ENCODE data around the gene FARS2.
A peak's percentile ranks its signal among the peaks of the same experiment; 100 is the strongest.

FARS2 gene

DNA sequence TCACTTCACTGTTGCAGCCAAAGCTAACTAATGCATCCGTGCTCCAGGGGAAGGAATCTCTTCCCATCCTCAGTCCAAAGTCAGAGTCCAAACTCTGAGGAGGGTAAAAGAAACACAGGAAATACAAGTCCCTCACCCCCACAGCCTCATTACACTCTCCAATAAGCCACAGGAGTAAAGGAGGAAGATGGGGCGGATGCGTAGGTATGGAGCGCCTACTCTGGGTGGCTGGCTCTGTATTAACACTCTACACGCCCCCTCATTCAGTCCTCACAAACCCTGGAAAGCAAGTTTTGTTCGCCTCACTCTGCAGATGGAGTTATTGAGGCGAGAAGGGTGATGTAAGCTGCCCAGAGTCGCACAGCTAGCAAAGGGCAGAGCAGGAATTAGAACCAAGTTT lies 502.6 kb downstream of the FARS2 start:
- H3K27ac Mint-ChIP-seq: peak overlapping the region; percentile 19 to 76 (median 71)
- TF ChIP-seq, protein P1, sequence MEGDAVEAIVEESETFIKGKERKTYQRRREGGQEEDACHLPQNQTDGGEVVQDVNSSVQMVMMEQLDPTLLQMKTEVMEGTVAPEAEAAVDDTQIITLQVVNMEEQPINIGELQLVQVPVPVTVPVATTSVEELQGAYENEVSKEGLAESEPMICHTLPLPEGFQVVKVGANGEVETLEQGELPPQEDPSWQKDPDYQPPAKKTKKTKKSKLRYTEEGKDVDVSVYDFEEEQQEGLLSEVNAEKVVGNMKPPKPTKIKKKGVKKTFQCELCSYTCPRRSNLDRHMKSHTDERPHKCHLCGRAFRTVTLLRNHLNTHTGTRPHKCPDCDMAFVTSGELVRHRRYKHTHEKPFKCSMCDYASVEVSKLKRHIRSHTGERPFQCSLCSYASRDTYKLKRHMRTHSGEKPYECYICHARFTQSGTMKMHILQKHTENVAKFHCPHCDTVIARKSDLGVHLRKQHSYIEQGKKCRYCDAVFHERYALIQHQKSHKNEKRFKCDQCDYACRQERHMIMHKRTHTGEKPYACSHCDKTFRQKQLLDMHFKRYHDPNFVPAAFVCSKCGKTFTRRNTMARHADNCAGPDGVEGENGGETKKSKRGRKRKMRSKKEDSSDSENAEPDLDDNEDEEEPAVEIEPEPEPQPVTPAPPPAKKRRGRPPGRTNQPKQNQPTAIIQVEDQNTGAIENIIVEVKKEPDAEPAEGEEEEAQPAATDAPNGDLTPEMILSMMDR (IDR thresholded peaks at IDR 0.05; ENCODE audit: unreplicated experiment in 3 of 3): no peak
- no peak overlapping the region for H3K4me3 Mint-ChIP-seq
- peaks cover 11% of the 10 kb centered on the region for H3K9me3 Mint-ChIP-seq
- no peaks in the 10 kb centered on the region for H3K27me3 Mint-ChIP-seq (ENCODE audit: low read depth)
- H3K4me1 Mint-ChIP-seq: peaks cover 61% of the 10 kb centered on the region
- H3K36me3 Mint-ChIP-seq (ENCODE audit: low read depth): peaks cover 6% of the 10 kb centered on the region

DNA sequence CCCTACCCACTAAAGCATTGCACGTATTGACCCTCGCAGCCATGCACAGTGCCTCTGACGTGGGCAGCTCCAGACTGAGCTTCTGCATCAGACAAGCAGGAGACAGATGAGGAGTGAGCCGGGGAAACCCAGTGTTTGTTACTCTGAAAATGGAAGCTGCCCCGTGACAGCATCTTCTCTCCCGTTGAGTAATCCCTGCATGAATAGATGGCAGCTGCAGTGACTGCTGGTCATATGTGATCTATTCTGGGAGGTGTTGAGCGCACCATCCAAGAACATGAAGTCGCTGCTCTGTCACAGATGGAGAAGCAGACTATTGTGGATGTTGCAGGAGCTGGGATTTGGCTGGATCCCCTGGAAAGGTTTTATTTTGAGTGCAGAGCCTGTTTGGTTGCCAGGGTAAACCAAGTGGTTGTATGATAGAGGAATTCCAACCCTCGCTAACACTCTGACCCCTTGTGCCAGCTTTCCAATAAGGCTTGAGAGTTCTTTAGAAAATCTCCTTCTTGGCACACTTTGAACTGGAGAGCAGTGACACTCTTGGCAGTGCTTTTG lies 503.2 kb downstream of the FARS2 start:
- H3K4me3 Mint-ChIP-seq: peak overlapping the region in 1 of 3 experiments; percentile 55
- H3K9me3 Mint-ChIP-seq: peaks cover 14% of the 10 kb centered on the region
- peaks cover 62% of the 10 kb centered on the region for H3K4me1 Mint-ChIP-seq
- TF ChIP-seq, protein P1 (IDR thresholded peaks at IDR 0.05; ENCODE audit: unreplicated experiment in 3 of 3): no peak
- peaks cover 7% of the 10 kb centered on the region for H3K36me3 Mint-ChIP-seq (ENCODE audit: low read depth)
- no peaks in the 10 kb centered on the region for H3K27me3 Mint-ChIP-seq (ENCODE audit: low read depth)
- H3K27ac Mint-ChIP-seq: peak overlapping the region; percentile 38 to 76 (median 71)

DNA sequence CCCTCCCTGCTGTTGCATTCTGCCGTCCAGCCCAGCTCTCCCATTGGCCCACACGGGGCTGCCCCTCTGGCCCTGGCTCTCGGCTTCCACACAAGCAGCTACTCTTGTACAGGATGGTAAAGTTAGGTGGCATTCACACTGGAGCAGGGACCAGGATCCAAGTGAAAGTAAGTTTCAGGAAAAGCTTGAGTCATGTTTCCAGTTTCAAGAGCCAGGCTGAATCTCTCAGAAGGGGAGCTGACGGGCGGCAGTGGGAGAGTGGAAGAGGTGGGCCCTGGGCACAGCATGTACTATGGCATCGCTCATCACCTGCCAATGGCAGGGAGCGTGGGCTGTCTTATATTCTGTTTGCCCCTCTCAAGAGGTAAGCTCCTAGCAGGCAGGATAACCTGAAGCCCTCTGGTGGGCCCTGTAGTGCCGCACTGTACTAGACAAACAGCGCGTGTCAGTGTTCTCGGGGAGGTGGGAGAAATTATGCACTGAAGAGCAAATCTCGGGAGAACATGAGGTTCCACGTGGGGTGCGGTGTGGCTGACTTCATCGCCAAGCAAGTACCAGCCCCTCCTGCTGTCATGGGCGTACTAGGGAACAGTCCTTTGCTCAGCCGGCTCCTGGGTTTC lies 503.9 kb downstream of the FARS2 start:
- Mint-ChIP-seq H3K27me3 (ENCODE audit: low read depth) (no peaks in the 10 kb centered on the region), H3K4me1 (peaks cover 66% of the 10 kb centered on the region), H3K4me3 (no peak overlapping the region), H3K36me3 (ENCODE audit: low read depth) (peaks cover 7% of the 10 kb centered on the region), H3K27ac (peak overlapping the region in 1 of 3 experiments; percentile 71), H3K9me3 (peaks cover 14% of the 10 kb centered on the region)
- TF ChIP-seq, protein P1 (IDR thresholded peaks at IDR 0.05; ENCODE audit: unreplicated experiment in 3 of 3): no peak

DNA sequence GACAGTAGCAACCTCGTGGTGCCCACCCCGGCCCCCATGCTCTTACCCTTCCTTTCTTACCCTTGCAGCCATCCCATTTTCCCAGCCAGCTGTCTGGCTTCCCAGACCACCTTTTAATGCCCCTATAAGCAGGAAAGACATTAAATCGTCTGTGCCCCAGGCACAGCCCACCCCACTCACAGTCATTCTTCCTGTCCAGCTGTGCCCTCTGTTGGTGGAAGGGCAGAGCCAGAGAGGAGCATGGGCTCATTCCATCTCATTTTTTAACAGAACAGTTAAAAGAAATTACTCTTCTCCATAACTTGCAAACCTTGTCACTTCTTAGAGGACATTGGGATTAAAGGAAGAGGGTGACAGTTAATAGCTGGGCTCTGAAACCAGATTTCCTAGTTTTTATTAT lies 504.9 kb downstream of the FARS2 start:
- no peaks in the 10 kb centered on the region for H3K27me3 Mint-ChIP-seq (ENCODE audit: low read depth)
- TF ChIP-seq, protein P1 (IDR thresholded peaks at IDR 0.05; ENCODE audit: unreplicated experiment in 3 of 3): no peak
- peaks cover 57% of the 10 kb centered on the region for H3K4me1 Mint-ChIP-seq
- peaks cover 14% of the 10 kb centered on the region for H3K9me3 Mint-ChIP-seq
- no peak overlapping the region for H3K4me3 Mint-ChIP-seq
- peaks cover 7% of the 10 kb centered on the region for H3K36me3 Mint-ChIP-seq (ENCODE audit: low read depth)
- H3K27ac Mint-ChIP-seq: peak overlapping the region in 1 of 3 experiments; percentile 7

DNA sequence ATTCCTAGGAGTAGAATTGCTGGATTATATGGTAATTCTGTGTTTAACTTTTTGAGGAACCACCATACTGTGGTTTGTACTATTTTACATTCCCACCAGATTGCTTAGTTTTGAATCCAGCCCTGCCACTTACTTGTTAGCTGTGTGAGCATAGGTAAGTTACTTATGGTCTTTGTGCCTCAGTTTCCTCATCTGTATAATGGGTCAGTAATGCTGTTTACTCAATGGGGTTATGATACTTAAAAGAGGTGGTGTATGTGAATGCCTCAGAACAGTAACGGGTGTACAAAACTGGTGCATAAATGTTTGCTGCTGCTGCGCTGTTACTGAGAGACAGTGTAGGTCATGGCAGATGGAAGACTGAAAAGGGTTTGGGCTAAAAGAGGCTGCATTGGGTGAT lies 506.2 kb downstream of the FARS2 start:
- Mint-ChIP-seq H3K27me3 (ENCODE audit: low read depth) (no peaks in the 10 kb centered on the region), H3K27ac (no peak overlapping the region), H3K9me3 (peaks cover 14% of the 10 kb centered on the region), H3K36me3 (ENCODE audit: low read depth) (peaks cover 7% of the 10 kb centered on the region), H3K4me1 (peaks cover 44% of the 10 kb centered on the region), H3K4me3 (no peak overlapping the region)
- TF ChIP-seq, protein P1 (IDR thresholded peaks at IDR 0.05; ENCODE audit: unreplicated experiment in 3 of 3): no peak

DNA sequence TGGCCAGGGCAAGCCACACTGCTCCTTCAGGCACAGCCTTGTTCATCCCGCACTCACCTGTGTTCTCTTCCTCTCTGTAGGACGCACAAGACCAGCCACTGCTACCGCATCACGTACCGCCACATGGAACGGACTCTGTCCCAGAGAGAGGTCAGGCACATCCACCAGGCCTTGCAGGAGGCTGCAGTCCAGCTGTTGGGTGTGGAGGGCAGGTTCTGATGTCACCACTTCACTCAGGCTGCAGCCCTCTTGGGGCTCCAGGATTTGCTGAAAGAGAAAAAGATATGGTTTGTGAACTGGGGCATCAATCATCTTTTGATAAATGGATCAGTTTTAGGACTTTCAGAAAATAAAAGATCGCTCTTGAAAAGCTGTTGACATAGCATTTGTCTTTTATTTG lies 509.9 kb downstream of the FARS2 start:
- TF ChIP-seq, protein P1 (IDR thresholded peaks at IDR 0.05; ENCODE audit: unreplicated experiment in 3 of 3): no peak
- H3K27me3 Mint-ChIP-seq (ENCODE audit: low read depth): no peaks in the 10 kb centered on the region
- no peak overlapping the region for H3K4me3 Mint-ChIP-seq
- peaks cover 14% of the 10 kb centered on the region for H3K36me3 Mint-ChIP-seq (ENCODE audit: low read depth)
- peaks cover 14% of the 10 kb centered on the region for H3K9me3 Mint-ChIP-seq
- peaks cover 12% of the 10 kb centered on the region for H3K4me1 Mint-ChIP-seq
- no peak overlapping the region for H3K27ac Mint-ChIP-seq
